ENCODE measurements around the gene SHISA2.
A peak's percentile ranks its signal among the peaks of the same experiment; 100 is the strongest.

The SHISA2 gene

GRCh38 chr13:26047040-26047439 is 4.8 kb downstream of the SHISA2 start:
- DNase-seq (ENCODE audit: low read depth), result no peak

GRCh38 chr13:26046639-26047038 is 5.2 kb downstream of the SHISA2 start:
- DNase-seq (ENCODE audit: low read depth), result no peak

GRCh38 chr13:26045142-26045541 is 6.7 kb downstream of the SHISA2 start:
- no peak for DNase-seq (ENCODE audit: low read depth)

- DNase-seq (ENCODE audit: low read depth), result no peak
Measured at GRCh38 chr13:26042785-26043184, 9.0 kb downstream of the SHISA2 start.

GRCh38 chr13:26041444-26041843 is 10.4 kb downstream of the SHISA2 start:
- no peak for DNase-seq (ENCODE audit: low read depth)

- no peak for DNase-seq (ENCODE audit: low read depth)
Measured at GRCh38 chr13:26038931-26039475, 12.8 kb downstream of the SHISA2 start.

- no peak for DNase-seq (ENCODE audit: low read depth)
Measured at GRCh38 chr13:26037302-26037701, 14.5 kb downstream of the SHISA2 start.

- DNase-seq (ENCODE audit: low read depth), result no peak
Measured at GRCh38 chr13:26036383-26036782, 15.4 kb downstream of the SHISA2 start.

GRCh38 chr13:26034018-26034417 is 17.8 kb downstream of the SHISA2 start:
- DNase-seq (ENCODE audit: low read depth), result no peak

- no peak for DNase-seq (ENCODE audit: low read depth)
Measured at GRCh38 chr13:26030331-26030730, 21.5 kb downstream of the SHISA2 start.

GRCh38 chr13:26029581-26030136 is 22.2 kb downstream of the SHISA2 start:
- no peak for DNase-seq (ENCODE audit: low read depth)

GRCh38 chr13:26026211-26026610 is 25.6 kb downstream of the SHISA2 start:
- no peak for DNase-seq (ENCODE audit: low read depth)

GRCh38 chr13:26025771-26026170 is 26.0 kb downstream of the SHISA2 start:
- DNase-seq (ENCODE audit: low read depth), result no peak

- no peak for DNase-seq (ENCODE audit: low read depth)
Measured at GRCh38 chr13:26025196-26025595, 26.6 kb downstream of the SHISA2 start.

GRCh38 chr13:26024558-26024957 is 27.3 kb downstream of the SHISA2 start:
- DNase-seq (ENCODE audit: low read depth), result no peak

- peak; percentile 83 for DNase-seq (ENCODE audit: low read depth)
Measured at GRCh38 chr13:26022538-26023292, 29.1 kb downstream of the SHISA2 start.

- no peak for DNase-seq (ENCODE audit: low read depth)
Measured at GRCh38 chr13:26021956-26022355, 29.9 kb downstream of the SHISA2 start.

GRCh38 chr13:26021516-26021915 is 30.3 kb downstream of the SHISA2 start:
- DNase-seq (ENCODE audit: low read depth), result no peak

- no peak for DNase-seq (ENCODE audit: low read depth)
Measured at GRCh38 chr13:26020891-26021290, 30.9 kb downstream of the SHISA2 start.

- DNase-seq (ENCODE audit: low read depth), result peak; percentile 63
Measured at GRCh38 chr13:26019881-26020870, 31.6 kb downstream of the SHISA2 start.

- DNase-seq (ENCODE audit: low read depth), result no peak
Measured at GRCh38 chr13:26019251-26019650, 32.6 kb downstream of the SHISA2 start.

- DNase-seq (ENCODE audit: low read depth), result no peak
Measured at GRCh38 chr13:26017932-26018665, 33.7 kb downstream of the SHISA2 start.
